ENCODE results near the gene RNF213. TPM values are rescaled to one million over a fixed set of nuclear protein-coding genes. Genes with fewer than 3 reads are reported as not detected.
"Not testable (repeated sequence)": the region's sequence is repeated elsewhere in the genome, so short reads cannot be mapped to it uniquely, and the experiment has no call there.

RNF213 gene
- total RNA-seq, 1 experiment from 2014 or later: 60.8 TPM

GRCh38 chr17:80248894-80249710 lies 11.6 kb upstream of the RNF213 start:
- DNase-seq (ENCODE audit: extremely low read depth, low read depth): no peak

- DNase-seq (ENCODE audit: extremely low read depth, low read depth): no peak
Measured at GRCh38 chr17:80251966-80252365, 8.7 kb upstream of the RNF213 start.

GRCh38 chr17:80252871-80253270 lies 7.8 kb upstream of the RNF213 start:
- DNase-seq (ENCODE audit: extremely low read depth, low read depth): peak; percentile 64

- no peak for DNase-seq (ENCODE audit: extremely low read depth, low read depth)
Measured at GRCh38 chr17:80253631-80254395, 6.8 kb upstream of the RNF213 start.

- DNase-seq (ENCODE audit: extremely low read depth, low read depth): peak; percentile 95
Measured at GRCh38 chr17:80254396-80255251, 6.0 kb upstream of the RNF213 start.

- no peak for DNase-seq (ENCODE audit: extremely low read depth, low read depth)
Measured at GRCh38 chr17:80256034-80256350, 4.7 kb upstream of the RNF213 start.

GRCh38 chr17:80257716-80258213 lies 2.9 kb upstream of the RNF213 start:
- no peak for DNase-seq (ENCODE audit: extremely low read depth, low read depth)

GRCh38 chr17:80258296-80258695 lies 2.4 kb upstream of the RNF213 start:
- not testable (repeated sequence) for DNase-seq (ENCODE audit: extremely low read depth, low read depth)

- no peak for DNase-seq (ENCODE audit: extremely low read depth, low read depth)
Measured at GRCh38 chr17:80259457-80260068, 1.1 kb upstream of the RNF213 start.

GRCh38 chr17:80260069-80260535 lies 550 bp upstream of the RNF213 start:
- DNase-seq (ENCODE audit: extremely low read depth, low read depth): peak; percentile 55

- peak; percentile 31 for DNase-seq (ENCODE audit: extremely low read depth, low read depth)
Measured at GRCh38 chr17:80261159-80261894, 675 bp downstream of the RNF213 start.

- no peak for DNase-seq (ENCODE audit: extremely low read depth, low read depth)
Measured at GRCh38 chr17:80261895-80262279, 1.2 kb downstream of the RNF213 start.

GRCh38 chr17:80262291-80262690 lies 1.6 kb downstream of the RNF213 start:
- no peak for DNase-seq (ENCODE audit: extremely low read depth, low read depth)

GRCh38 chr17:80262775-80263244 lies 2.2 kb downstream of the RNF213 start:
- DNase-seq (ENCODE audit: extremely low read depth, low read depth): no peak

GRCh38 chr17:80263253-80264204 lies 2.9 kb downstream of the RNF213 start:
- no peak for DNase-seq (ENCODE audit: extremely low read depth, low read depth)

GRCh38 chr17:80264205-80265075 lies 3.8 kb downstream of the RNF213 start:
- DNase-seq (ENCODE audit: extremely low read depth, low read depth): no peak
